Measurements from ENCODE around the gene GALR2. TPM values are rescaled to one million over a fixed set of nuclear protein-coding genes. Genes with fewer than 3 reads are reported as not detected.
A peak's percentile ranks its signal among the peaks of the same experiment; 100 is the strongest.

Gene GALR2
- total and polyA plus RNA-seq, 2 experiments from 2014 or later = 0.18 TPM; not detected in 1

- Histone ChIP-seq H3K36me3 (ENCODE audit: low read depth) (peaks cover 39% of the 10 kb centered on the region), H3K4me3 (no peak overlapping the region), H3K9me3 (ENCODE audit: low read depth) (no peaks in the 10 kb centered on the region), H3K27me3 (replicated peaks; ENCODE audit: insufficient read depth) (no peaks in the 10 kb centered on the region), H3K79me2 (ENCODE audit: insufficient read depth) (peaks cover 10% of the 10 kb centered on the region; the same call in 1 of the 2 replicates), H3F3A (ENCODE audit: insufficient read depth) (peaks cover 33% of the 10 kb centered on the region), H3K9me2 (ENCODE audit: insufficient read depth) (no peaks in the 10 kb centered on the region), H3K4me2 (ENCODE audit: unreplicated experiment) (no peak overlapping the region), H3K9ac (no peak overlapping the region), H3K27ac (peak overlapping the region; percentile 74; the same call in 1 of the 2 replicates), H2AFZ (no peak overlapping the region), H4K20me1 (ENCODE audit: insufficient read depth) (no peaks in the 10 kb centered on the region), H3K4me1 (ENCODE audit: insufficient read depth) (peaks cover 11% of the 10 kb centered on the region)
- in situ Hi-C loops (cut with MboI) = no loop called here
- TF ChIP-seq EZH2phosphoT487 (IDR thresholded peaks at IDR 0.05; ENCODE audit: insufficient read depth, low read depth) = no peak
- TF ChIP-seq EZH2 (IDR thresholded peaks at IDR 0.05; ENCODE audit: insufficient read depth, poor library complexity, severe bottlenecking) = no peak
- no peak for DNase-seq
- 97% methylated on average over 13 of the region's 13 CpGs for WGBS, 2 experiments (ENCODE audit: low coverage in 1 of 2, low lambda C conversion rate in 2 of 2, missing lambda C conversion rate in 2 of 2)
These were observed 21.4 kb downstream of the GALR2 start for GRCh38 chr17:76095943-76096342.

GRCh38 chr17:76097716-76098295, 23.2 kb downstream of the GALR2 start:
- H3K9ac ChIP-seq = no peak overlapping the region
- H3K27ac ChIP-seq = no peak overlapping the region
- TF ChIP-seq EZH2 (IDR thresholded peaks at IDR 0.05; ENCODE audit: insufficient read depth, poor library complexity, severe bottlenecking) = no peak
- TF ChIP-seq EZH2phosphoT487 (IDR thresholded peaks at IDR 0.05; ENCODE audit: insufficient read depth, low read depth) = no peak
- no peak for DNase-seq
- H3K4me2 ChIP-seq (ENCODE audit: unreplicated experiment) = no peak overlapping the region
- no peaks in the 10 kb centered on the region for H3K9me2 ChIP-seq (ENCODE audit: insufficient read depth)
- WGBS, 2 experiments (ENCODE audit: low coverage in 1 of 2, low lambda C conversion rate in 2 of 2, missing lambda C conversion rate in 2 of 2) = 93 to 97% methylated on average over 18 to 19 of the region's 19 CpGs
- no peak overlapping the region for H2AFZ ChIP-seq
- peaks cover 29% of the 10 kb centered on the region for H3K79me2 ChIP-seq (ENCODE audit: insufficient read depth)
- in situ Hi-C loops (cut with MboI) = no loop called here
- H3K9me3 ChIP-seq (ENCODE audit: low read depth) = no peaks in the 10 kb centered on the region
- H3K4me1 ChIP-seq (ENCODE audit: insufficient read depth) = peaks cover 11% of the 10 kb centered on the region
- peaks cover 47% of the 10 kb centered on the region for H3K36me3 ChIP-seq (ENCODE audit: low read depth)
- no peaks in the 10 kb centered on the region for H3K27me3 ChIP-seq (replicated peaks; ENCODE audit: insufficient read depth)
- H4K20me1 ChIP-seq (ENCODE audit: insufficient read depth) = no peaks in the 10 kb centered on the region
- H3K4me3 ChIP-seq = no peak overlapping the region
- peaks cover 33% of the 10 kb centered on the region for H3F3A ChIP-seq (ENCODE audit: insufficient read depth)

- DNase-seq = peak; percentile 32
- Histone ChIP-seq H3K79me2 (ENCODE audit: insufficient read depth) (peaks cover 31% of the 10 kb centered on the region), H3K4me1 (ENCODE audit: insufficient read depth) (peaks cover 4% of the 10 kb centered on the region; the same call in 1 of the 2 replicates), H3K4me3 (peak overlapping the region; percentile 82), H3K36me3 (ENCODE audit: low read depth) (peaks cover 30% of the 10 kb centered on the region), H2AFZ (peak overlapping the region; percentile 92), H3K9ac (peak overlapping the region; percentile 85), H3K4me2 (ENCODE audit: unreplicated experiment) (peak overlapping the region; percentile 99), H3K9me2 (ENCODE audit: insufficient read depth) (no peaks in the 10 kb centered on the region), H4K20me1 (ENCODE audit: insufficient read depth) (no peaks in the 10 kb centered on the region), H3K27me3 (replicated peaks; ENCODE audit: insufficient read depth) (no peaks in the 10 kb centered on the region), H3K27ac (peak overlapping the region; percentile 43), H3K9me3 (ENCODE audit: low read depth) (no peaks in the 10 kb centered on the region), H3F3A (ENCODE audit: insufficient read depth) (no peaks in the 10 kb centered on the region)
- TF ChIP-seq EZH2phosphoT487 (IDR thresholded peaks at IDR 0.05; ENCODE audit: insufficient read depth, low read depth) = no peak
- TF ChIP-seq EZH2 (IDR thresholded peaks at IDR 0.05; ENCODE audit: insufficient read depth, poor library complexity, severe bottlenecking) = no peak
- in situ Hi-C loops (cut with MboI) = no loop called here
- 0 to 3% methylated on average over 4 of the region's 4 CpGs for WGBS, 2 experiments (ENCODE audit: low coverage in 1 of 2, low lambda C conversion rate in 2 of 2, missing lambda C conversion rate in 2 of 2)
These were observed 28.3 kb downstream of the GALR2 start for GRCh38 chr17:76102944-76103273.

GRCh38 chr17:76103274-76104139, 28.9 kb downstream of the GALR2 start, which contains the start of gene EXOC7:
Gene EXOC7, minus strand, starts transcription at chr17:76103787. Its CDS starts 95 bp downstream, at chr17:76103692.
- Histone ChIP-seq H3K9me2 (ENCODE audit: insufficient read depth) (no peaks in the 10 kb centered on the region), H3K27ac (peak within 1 kb of the TSS; percentile 43), H3K4me3 (peak within 1 kb of the TSS; percentile 82), H4K20me1 (ENCODE audit: insufficient read depth) (no peaks in the 10 kb centered on the region), H3K4me2 (ENCODE audit: unreplicated experiment) (peak within 1 kb of the TSS; percentile 99), H3K27me3 (replicated peaks; ENCODE audit: insufficient read depth) (no peaks in the 10 kb centered on the region), H2AFZ (peak within 1 kb of the TSS; percentile 92), H3F3A (ENCODE audit: insufficient read depth) (no peaks in the 10 kb centered on the region), H3K9ac (peak within 1 kb of the TSS; percentile 85), H3K4me1 (ENCODE audit: insufficient read depth) (peaks cover 4% of the 10 kb centered on the region; the same call in 1 of the 2 replicates), H3K36me3 (ENCODE audit: low read depth) (peaks cover 30% of the 10 kb centered on the region), H3K79me2 (ENCODE audit: insufficient read depth) (peaks cover 31% of the 10 kb centered on the region), H3K9me3 (ENCODE audit: low read depth) (no peaks in the 10 kb centered on the region)
- DNase-seq = peak; percentile 97
- in situ Hi-C loops (cut with MboI) = no loop called here
- TF ChIP-seq EZH2phosphoT487 (IDR thresholded peaks at IDR 0.05; ENCODE audit: insufficient read depth, low read depth) (no peak), EZH2 (IDR thresholded peaks at IDR 0.05; ENCODE audit: insufficient read depth, poor library complexity, severe bottlenecking) (no peak)
- 3 to 5% methylated on average over 37 to 55 of the region's 55 CpGs for WGBS, 2 experiments (ENCODE audit: low coverage in 1 of 2, low lambda C conversion rate in 2 of 2, missing lambda C conversion rate in 2 of 2)
